Endothelial cell (in vitro differentiated cells): ENCODE measurements around the gene KRT12. TPM values are rescaled to one million over a fixed set of nuclear protein-coding genes. Genes with fewer than 3 reads are reported as not detected.

ENCODE experiments used
- DNase-seq: peaks from one replicate; pipeline ENCODE4 v3.0.0; 2021; ENCODE audit warnings: low spot score
- H3K27ac Mint-ChIP-seq: one replicate; pipeline ENCODE4 v1.8.0; 2021; ENCODE audit warnings: mixed read lengths, inconsistent platforms; ENCODE audit not compliant: unreplicated experiment
- H3K27me3 Mint-ChIP-seq: one replicate; pipeline ENCODE4 v1.8.0; 2021; ENCODE audit warnings: mild to moderate bottlenecking, moderate library complexity, mixed read lengths, inconsistent platforms; ENCODE audit not compliant: unreplicated experiment
- H3K36me3 Mint-ChIP-seq: one replicate; pipeline ENCODE4 v1.8.0; 2021; ENCODE audit warnings: mild to moderate bottlenecking, low read depth, mixed read lengths, inconsistent platforms; ENCODE audit not compliant: unreplicated experiment
- H3K4me1 Mint-ChIP-seq: one replicate; pipeline ENCODE4 v1.8.0; 2021; ENCODE audit warnings: mild to moderate bottlenecking, mixed read lengths, inconsistent platforms; ENCODE audit not compliant: unreplicated experiment
- H3K4me3 Mint-ChIP-seq: one replicate; pipeline ENCODE4 v1.8.0; 2021; ENCODE audit warnings: mild to moderate bottlenecking, mixed read lengths, inconsistent platforms; ENCODE audit not compliant: unreplicated experiment
- H3K9me3 Mint-ChIP-seq: one replicate; pipeline ENCODE4 v1.8.0; 2021; ENCODE audit warnings: mixed read lengths, inconsistent platforms; ENCODE audit not compliant: unreplicated experiment
- total RNA-seq: library from RNA; stranded (reverse); fragmentation: NEBNext Ultra II Directional; extraction: Animal tissue kit (Norgen Biotek cat#: 25700); gene quantifications from one replicate; pipeline ENCODE4 v1.2.1, GENCODE V29; 2021; ENCODE audit not compliant: unreplicated experiment
- TF ChIP-seq, protein P1 (sequence below): fragments of 200-600 bp; sonication (generic); IDR thresholded peaks from one replicate; pipeline ENCODE4 v1.5.0; 2021; ENCODE audit warnings: antibody characterized with exemption; ENCODE audit not compliant: unreplicated experiment

The KRT12 gene
- total RNA-seq, 1 donor from 2014 or later = not detected

DNA sequence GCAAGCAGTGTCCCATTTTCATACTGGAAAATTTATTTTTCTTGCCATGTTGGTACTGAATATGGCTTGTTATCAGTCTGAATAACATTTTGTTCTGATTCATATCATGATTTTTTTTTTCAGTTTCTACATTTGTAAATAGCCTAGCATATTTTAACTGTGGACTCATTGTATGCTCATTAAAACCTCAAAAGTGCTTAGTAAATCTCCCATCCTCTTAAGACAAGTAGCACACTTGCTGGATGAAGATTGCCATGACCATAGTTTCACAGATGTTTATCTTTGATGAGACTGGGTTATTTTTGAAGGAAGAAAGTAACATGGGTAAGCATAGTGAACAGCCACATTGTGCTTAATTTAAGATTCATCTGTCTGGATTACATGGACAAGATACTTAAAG lies 45.5 kb downstream of the KRT12 start:
- Mint-ChIP-seq H3K27ac (no peak overlapping the region), H3K36me3 (peaks cover 19% of the 10 kb centered on the region), H3K4me1 (peaks cover 30% of the 10 kb centered on the region), H3K4me3 (no peak overlapping the region), H3K27me3 (peaks cover 2% of the 10 kb centered on the region), H3K9me3 (no peaks in the 10 kb centered on the region)
- no peak for DNase-seq
- TF ChIP-seq, protein P1, sequence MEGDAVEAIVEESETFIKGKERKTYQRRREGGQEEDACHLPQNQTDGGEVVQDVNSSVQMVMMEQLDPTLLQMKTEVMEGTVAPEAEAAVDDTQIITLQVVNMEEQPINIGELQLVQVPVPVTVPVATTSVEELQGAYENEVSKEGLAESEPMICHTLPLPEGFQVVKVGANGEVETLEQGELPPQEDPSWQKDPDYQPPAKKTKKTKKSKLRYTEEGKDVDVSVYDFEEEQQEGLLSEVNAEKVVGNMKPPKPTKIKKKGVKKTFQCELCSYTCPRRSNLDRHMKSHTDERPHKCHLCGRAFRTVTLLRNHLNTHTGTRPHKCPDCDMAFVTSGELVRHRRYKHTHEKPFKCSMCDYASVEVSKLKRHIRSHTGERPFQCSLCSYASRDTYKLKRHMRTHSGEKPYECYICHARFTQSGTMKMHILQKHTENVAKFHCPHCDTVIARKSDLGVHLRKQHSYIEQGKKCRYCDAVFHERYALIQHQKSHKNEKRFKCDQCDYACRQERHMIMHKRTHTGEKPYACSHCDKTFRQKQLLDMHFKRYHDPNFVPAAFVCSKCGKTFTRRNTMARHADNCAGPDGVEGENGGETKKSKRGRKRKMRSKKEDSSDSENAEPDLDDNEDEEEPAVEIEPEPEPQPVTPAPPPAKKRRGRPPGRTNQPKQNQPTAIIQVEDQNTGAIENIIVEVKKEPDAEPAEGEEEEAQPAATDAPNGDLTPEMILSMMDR = no peak

DNA sequence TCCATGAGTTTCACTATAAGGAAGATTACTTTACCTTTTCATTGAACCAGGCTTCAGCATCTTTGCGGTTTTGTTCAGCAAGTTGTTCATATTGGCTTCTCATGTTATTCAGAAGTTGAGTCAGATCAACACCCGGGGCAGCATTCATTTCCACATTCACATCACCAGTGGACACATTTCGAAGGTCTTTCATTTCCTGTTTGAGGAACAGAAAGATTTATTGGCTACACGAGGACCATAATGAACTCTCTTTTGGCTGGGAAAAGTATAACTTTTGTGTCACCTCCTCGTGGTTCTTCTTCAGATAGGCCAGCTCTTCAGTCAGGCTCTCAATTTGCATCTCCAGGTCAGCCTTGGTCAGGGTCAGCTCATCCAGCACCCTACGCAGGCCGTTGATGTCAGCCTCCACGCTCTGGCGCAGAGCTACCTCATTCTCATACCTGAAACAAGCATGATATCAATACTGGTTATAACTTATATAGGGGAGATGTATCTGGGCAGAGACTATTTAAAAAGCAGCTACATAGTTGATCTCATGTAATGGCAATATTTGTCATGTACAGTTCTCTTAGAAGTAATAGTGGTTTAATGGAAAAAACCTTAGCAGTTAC lies 46.7 kb downstream of the KRT12 start:
- no peaks in the 10 kb centered on the region for H3K27me3 Mint-ChIP-seq
- H3K27ac Mint-ChIP-seq = peak overlapping the region; percentile 95
- H3K36me3 Mint-ChIP-seq = peaks cover 17% of the 10 kb centered on the region
- TF ChIP-seq, protein P1 = no peak
- H3K4me3 Mint-ChIP-seq = peak overlapping the region; percentile 2
- H3K9me3 Mint-ChIP-seq = no peaks in the 10 kb centered on the region
- H3K4me1 Mint-ChIP-seq = peaks cover 30% of the 10 kb centered on the region
- no peak for DNase-seq

DNA sequence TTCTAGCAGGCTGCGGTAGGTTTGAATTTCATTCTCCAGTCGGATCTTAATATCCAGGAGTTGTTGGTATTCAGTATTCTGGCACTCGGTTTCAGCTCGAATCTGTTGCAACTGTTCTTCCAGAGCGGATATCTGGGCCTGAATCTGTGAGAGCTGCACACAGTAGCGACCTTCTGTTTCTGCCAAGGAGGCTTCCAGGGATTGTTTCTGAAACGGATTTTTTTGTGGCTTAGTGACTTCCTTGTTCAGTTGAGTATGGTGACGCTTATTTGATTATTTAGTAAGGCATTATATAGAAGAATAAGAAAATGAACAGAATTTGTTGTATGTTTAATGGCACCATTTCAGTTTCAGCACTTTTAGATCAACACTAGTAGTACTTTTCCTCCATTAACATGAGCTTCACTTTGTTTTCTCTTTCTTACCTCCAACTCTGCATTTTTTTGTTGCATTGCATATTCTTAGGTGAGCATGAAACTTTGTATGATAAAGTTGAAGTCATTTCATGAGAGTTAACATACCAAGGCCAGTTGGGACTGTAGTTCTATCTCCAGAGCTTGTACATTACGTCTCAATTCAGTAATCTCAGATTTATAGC lies 47.4 kb downstream of the KRT12 start:
- H3K9me3 Mint-ChIP-seq = no peaks in the 10 kb centered on the region
- H3K27ac Mint-ChIP-seq = peak overlapping the region; percentile 95
- no peaks in the 10 kb centered on the region for H3K27me3 Mint-ChIP-seq
- peak; percentile 18 for DNase-seq
- peak overlapping the region; percentile 90 for H3K4me3 Mint-ChIP-seq
- TF ChIP-seq, protein P1 = no peak
- peaks cover 17% of the 10 kb centered on the region for H3K36me3 Mint-ChIP-seq
- H3K4me1 Mint-ChIP-seq = peaks cover 30% of the 10 kb centered on the region

DNA sequence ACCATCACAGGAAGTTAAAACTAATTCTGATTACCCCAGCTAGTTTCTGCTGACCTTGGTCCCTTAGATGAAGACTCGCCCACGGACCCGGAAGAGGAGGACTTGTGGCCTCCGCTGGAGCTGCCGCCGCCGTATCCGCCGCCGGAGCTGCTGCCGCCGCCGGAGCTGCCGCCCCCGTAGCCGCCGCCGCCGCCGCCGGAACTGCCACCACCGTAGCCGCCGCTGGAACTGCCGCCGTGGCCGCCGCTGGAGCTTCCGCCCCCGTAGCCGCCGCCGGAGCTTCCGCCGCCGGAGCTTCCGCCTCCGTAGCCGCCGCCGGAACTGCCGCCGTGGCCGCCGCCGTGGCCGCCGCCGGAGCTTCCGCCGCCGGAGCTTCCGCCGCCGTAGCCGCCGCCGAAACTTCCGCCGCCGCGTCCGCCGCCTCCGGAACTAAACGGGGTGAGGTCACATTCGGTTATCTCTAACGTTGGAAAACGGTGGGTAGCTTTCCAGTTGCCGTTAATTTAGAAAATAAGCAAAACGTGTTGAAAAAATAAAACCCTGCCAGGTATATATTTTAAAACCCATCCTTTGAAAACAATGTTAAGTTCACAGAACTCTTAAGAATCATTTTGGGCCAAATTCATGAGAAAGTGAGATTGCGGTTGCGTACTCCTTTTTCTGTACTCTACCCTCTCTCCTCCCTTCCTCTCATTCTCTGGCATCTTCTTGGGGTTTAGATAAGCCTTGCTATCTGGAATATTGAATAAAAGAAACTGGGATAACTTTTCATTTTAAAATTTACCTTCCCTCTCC lies 48.1 kb downstream of the KRT12 start:
- H3K4me1 Mint-ChIP-seq = peaks cover 30% of the 10 kb centered on the region
- H3K27ac Mint-ChIP-seq = peak overlapping the region; percentile 98
- no peaks in the 10 kb centered on the region for H3K27me3 Mint-ChIP-seq
- TF ChIP-seq, protein P1 = no peak
- peak overlapping the region; percentile 98 for H3K4me3 Mint-ChIP-seq
- H3K36me3 Mint-ChIP-seq = peaks cover 17% of the 10 kb centered on the region
- no peaks in the 10 kb centered on the region for H3K9me3 Mint-ChIP-seq
- peak; percentile 88 for DNase-seq
